GM21360 (cell line): ENCODE results near the gene PRKAB1.
"Not testable (repeated sequence)": the region's sequence is repeated elsewhere in the genome, so short reads cannot be mapped to it uniquely, and the experiment has no call there.

Source experiments
- ATAC-seq: cut with Tn5 transposase; IDR thresholded peaks from one replicate; pipeline ENCODE4 v1.9.1; 2021; ENCODE audit warnings: mild to moderate bottlenecking, moderate library complexity; ENCODE audit not compliant: unreplicated experiment

PRKAB1 gene

GRCh38 chr12:119683413-119683812 lies 15.5 kb downstream of the PRKAB1 start:
- ATAC-seq: no peak

GRCh38 chr12:119683816-119684215 lies 15.9 kb downstream of the PRKAB1 start:
- ATAC-seq: no peak

GRCh38 chr12:119684711-119685369 lies 16.9 kb downstream of the PRKAB1 start:
- no peak for ATAC-seq

GRCh38 chr12:119685375-119685774 lies 17.4 kb downstream of the PRKAB1 start:
- ATAC-seq: no peak

- no peak for ATAC-seq
Measured at GRCh38 chr12:119686355-119686754, 18.4 kb downstream of the PRKAB1 start.

GRCh38 chr12:119686776-119687175 lies 18.8 kb downstream of the PRKAB1 start:
- no peak for ATAC-seq

GRCh38 chr12:119687406-119687805 lies 19.5 kb downstream of the PRKAB1 start:
- ATAC-seq: no peak

GRCh38 chr12:119687879-119688278 lies 19.9 kb downstream of the PRKAB1 start:
- no peak for ATAC-seq

- ATAC-seq: no peak
Measured at GRCh38 chr12:119689935-119690500, 22.1 kb downstream of the PRKAB1 start.

- no peak for ATAC-seq
Measured at GRCh38 chr12:119691202-119691810, 23.4 kb downstream of the PRKAB1 start.

GRCh38 chr12:119692410-119692809 lies 24.5 kb downstream of the PRKAB1 start:
- no peak for ATAC-seq

GRCh38 chr12:119692997-119693396 lies 25.1 kb downstream of the PRKAB1 start:
- ATAC-seq: no peak

GRCh38 chr12:119693511-119693910 lies 25.6 kb downstream of the PRKAB1 start:
- no peak for ATAC-seq

- no peak for ATAC-seq
Measured at GRCh38 chr12:119694111-119694510, 26.2 kb downstream of the PRKAB1 start.

GRCh38 chr12:119695034-119695433 lies 27.1 kb downstream of the PRKAB1 start:
- no peak for ATAC-seq

- ATAC-seq: no peak
Measured at GRCh38 chr12:119696943-119697342, 29.0 kb downstream of the PRKAB1 start.

GRCh38 chr12:119699199-119699760 lies 31.3 kb downstream of the PRKAB1 start:
- ATAC-seq: no peak

GRCh38 chr12:119700078-119700477 lies 32.1 kb downstream of the PRKAB1 start:
- no peak for ATAC-seq

- no peak for ATAC-seq
Measured at GRCh38 chr12:119704065-119704747, 36.3 kb downstream of the PRKAB1 start.

GRCh38 chr12:119705182-119705581 lies 37.2 kb downstream of the PRKAB1 start:
- no peak for ATAC-seq

- ATAC-seq: not testable (repeated sequence)
Measured at GRCh38 chr12:119706427-119706826, 38.5 kb downstream of the PRKAB1 start.
